Endothelial cell (in vitro differentiated cells): ENCODE data around the gene MYO7B. TPM values are rescaled to one million over a fixed set of nuclear protein-coding genes. Genes with fewer than 3 reads are reported as not detected.

ENCODE experiments used
- DNase-seq: peaks from one replicate; pipeline ENCODE4 v3.0.0; 2021; ENCODE audit warnings: low spot score
- H3K27ac Mint-ChIP-seq: one replicate; pipeline ENCODE4 v1.8.0; 2021; ENCODE audit warnings: mixed read lengths, inconsistent platforms; ENCODE audit not compliant: unreplicated experiment
- H3K27me3 Mint-ChIP-seq: one replicate; pipeline ENCODE4 v1.8.0; 2021; ENCODE audit warnings: mild to moderate bottlenecking, moderate library complexity, mixed read lengths, inconsistent platforms; ENCODE audit not compliant: unreplicated experiment
- H3K36me3 Mint-ChIP-seq: one replicate; pipeline ENCODE4 v1.8.0; 2021; ENCODE audit warnings: mild to moderate bottlenecking, low read depth, mixed read lengths, inconsistent platforms; ENCODE audit not compliant: unreplicated experiment
- H3K4me1 Mint-ChIP-seq: one replicate; pipeline ENCODE4 v1.8.0; 2021; ENCODE audit warnings: mild to moderate bottlenecking, mixed read lengths, inconsistent platforms; ENCODE audit not compliant: unreplicated experiment
- H3K4me3 Mint-ChIP-seq: one replicate; pipeline ENCODE4 v1.8.0; 2021; ENCODE audit warnings: mild to moderate bottlenecking, mixed read lengths, inconsistent platforms; ENCODE audit not compliant: unreplicated experiment
- H3K9me3 Mint-ChIP-seq: one replicate; pipeline ENCODE4 v1.8.0; 2021; ENCODE audit warnings: mixed read lengths, inconsistent platforms; ENCODE audit not compliant: unreplicated experiment
- total RNA-seq: library from RNA; stranded (reverse); fragmentation: NEBNext Ultra II Directional; extraction: Animal tissue kit (Norgen Biotek cat#: 25700); gene quantifications from one replicate; pipeline ENCODE4 v1.2.1, GENCODE V29; 2021; ENCODE audit not compliant: unreplicated experiment
- TF ChIP-seq, protein P1 (sequence below): fragments of 200-600 bp; sonication (generic); IDR thresholded peaks from one replicate; pipeline ENCODE4 v1.5.0; 2021; ENCODE audit warnings: antibody characterized with exemption; ENCODE audit not compliant: unreplicated experiment

Gene MYO7B
- total RNA-seq, 1 donor from 2014 or later, result 0.90 TPM

DNA sequence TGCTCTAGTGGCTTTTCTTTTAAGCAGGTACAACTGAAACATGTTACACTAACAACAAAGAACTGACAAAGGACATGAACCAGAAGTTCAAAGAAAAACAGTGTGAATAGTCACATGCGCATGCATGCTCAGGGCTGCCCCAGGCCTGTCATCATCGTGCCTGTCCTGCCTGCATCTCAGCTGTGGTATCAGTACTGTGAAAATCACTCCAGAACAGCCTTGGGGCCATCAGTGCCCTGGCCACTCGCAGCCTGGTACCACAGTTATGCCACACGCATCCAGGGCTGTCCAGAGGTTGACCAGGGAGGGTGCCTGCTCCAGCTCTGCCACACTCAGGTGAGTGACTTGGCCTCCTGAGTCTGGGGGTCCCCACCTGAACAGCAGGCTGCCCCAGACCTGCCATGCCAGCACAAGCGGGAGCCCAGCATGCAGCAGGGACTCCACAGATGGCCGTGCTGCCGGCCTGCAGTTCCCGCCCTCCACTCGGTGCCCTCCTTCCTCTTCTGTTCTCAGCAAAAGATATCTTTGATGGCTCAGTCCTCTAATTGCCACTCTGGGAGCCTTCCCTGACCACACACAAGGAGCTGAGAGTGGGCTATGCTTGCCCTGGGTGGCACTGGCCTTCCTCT, 127.6 kb downstream of the MYO7B start:
- Mint-ChIP-seq H3K4me1 (peaks cover 4% of the 10 kb centered on the region), H3K27me3 (no peaks in the 10 kb centered on the region), H3K27ac (no peak overlapping the region), H3K4me3 (no peak overlapping the region), H3K9me3 (no peaks in the 10 kb centered on the region), H3K36me3 (no peaks in the 10 kb centered on the region)
- DNase-seq, result no peak
- TF ChIP-seq, protein P1, sequence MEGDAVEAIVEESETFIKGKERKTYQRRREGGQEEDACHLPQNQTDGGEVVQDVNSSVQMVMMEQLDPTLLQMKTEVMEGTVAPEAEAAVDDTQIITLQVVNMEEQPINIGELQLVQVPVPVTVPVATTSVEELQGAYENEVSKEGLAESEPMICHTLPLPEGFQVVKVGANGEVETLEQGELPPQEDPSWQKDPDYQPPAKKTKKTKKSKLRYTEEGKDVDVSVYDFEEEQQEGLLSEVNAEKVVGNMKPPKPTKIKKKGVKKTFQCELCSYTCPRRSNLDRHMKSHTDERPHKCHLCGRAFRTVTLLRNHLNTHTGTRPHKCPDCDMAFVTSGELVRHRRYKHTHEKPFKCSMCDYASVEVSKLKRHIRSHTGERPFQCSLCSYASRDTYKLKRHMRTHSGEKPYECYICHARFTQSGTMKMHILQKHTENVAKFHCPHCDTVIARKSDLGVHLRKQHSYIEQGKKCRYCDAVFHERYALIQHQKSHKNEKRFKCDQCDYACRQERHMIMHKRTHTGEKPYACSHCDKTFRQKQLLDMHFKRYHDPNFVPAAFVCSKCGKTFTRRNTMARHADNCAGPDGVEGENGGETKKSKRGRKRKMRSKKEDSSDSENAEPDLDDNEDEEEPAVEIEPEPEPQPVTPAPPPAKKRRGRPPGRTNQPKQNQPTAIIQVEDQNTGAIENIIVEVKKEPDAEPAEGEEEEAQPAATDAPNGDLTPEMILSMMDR, result no peak

DNA sequence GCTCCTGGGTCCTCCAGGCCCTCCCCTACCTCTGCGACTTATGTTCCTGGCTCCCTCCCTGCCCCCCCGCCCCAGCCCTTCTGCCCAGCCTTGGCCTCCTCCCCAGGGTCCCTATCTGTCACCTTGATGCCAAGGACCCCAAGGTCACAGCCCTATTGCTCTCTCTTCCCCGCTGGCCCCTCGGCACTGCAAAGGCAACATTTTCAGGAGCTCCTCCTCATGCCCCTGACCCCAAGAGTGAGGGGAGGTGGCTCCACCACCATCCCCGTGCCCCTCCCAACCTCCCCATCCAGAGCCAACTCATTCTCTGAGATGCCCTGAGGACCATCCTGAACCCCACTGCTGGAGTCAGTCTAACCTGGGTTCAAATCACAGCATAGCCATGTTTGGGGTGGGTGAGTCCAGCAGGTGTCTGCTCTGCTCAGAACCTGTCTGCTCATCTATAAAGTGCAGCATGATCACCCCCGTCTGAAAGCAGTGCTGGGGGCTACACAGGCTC, 128.1 kb downstream of the MYO7B start:
- Mint-ChIP-seq H3K9me3 (no peaks in the 10 kb centered on the region), H3K27ac (no peak overlapping the region), H3K27me3 (no peaks in the 10 kb centered on the region), H3K4me3 (no peak overlapping the region), H3K4me1 (peaks cover 4% of the 10 kb centered on the region), H3K36me3 (no peaks in the 10 kb centered on the region)
- DNase-seq, result no peak
- TF ChIP-seq, protein P1, result no peak

DNA sequence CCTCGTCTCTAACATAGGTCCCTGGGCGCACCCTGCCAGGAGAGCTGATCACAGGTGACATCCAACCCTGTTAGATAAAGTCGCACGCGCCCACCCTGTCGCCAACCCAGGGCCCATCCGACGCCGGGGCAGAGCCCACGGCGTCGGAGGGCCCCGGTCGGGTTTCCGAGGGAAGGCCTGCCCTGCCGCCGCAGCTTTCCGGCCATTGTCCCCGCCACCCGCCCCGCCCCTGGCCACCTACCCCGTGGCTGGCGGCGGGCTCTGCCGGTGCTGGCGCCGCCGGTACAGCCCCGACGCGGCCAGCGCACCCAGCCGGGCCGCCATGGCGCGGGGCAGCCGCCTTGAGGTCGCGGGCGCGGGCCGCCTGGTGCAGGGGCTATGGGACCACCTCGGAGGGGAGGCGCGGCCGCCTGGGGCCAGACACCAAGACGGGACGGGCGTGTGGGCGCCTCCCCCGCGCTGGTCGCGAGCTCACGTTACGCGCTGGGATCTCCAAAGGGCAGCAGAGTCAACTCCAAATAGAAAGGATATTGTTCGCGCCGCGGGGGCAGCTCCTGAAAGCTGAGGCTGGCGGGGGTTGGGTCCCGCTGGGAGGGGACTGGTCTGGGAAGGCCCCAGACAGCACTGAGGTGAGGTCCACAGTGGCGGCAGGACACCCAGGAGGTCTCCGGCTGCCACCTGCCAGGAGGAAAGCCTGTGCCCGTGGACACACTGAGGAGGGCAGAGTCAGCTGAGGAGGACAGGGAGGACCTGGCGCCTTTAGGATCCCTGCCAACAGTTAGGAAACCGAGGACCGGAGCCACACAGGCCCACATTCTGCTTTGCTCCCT, 128.8 kb downstream of the MYO7B start:
- Mint-ChIP-seq H3K27me3 (no peaks in the 10 kb centered on the region), H3K4me1 (peaks cover 4% of the 10 kb centered on the region), H3K36me3 (no peaks in the 10 kb centered on the region), H3K4me3 (no peak overlapping the region), H3K27ac (no peak overlapping the region), H3K9me3 (no peaks in the 10 kb centered on the region)
- TF ChIP-seq, protein P1, result no peak
- DNase-seq, result peak; percentile 60

DNA sequence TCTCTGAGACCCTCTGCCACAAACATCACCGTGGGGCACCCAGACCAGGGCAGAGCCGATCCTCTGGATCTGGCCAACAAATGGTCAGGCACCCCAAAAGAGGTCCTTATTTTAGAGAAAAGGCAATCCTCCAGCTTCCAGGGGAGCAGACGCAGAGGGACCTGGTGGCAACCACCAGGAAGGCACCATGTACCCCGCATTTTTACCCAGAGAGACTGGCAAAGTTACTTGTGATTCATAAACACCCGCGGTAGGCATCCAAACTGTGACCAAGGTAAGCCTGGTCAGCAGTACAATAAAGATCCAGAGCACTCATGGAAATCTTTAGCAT, 129.4 kb downstream of the MYO7B start:
- peaks cover 4% of the 10 kb centered on the region for H3K4me1 Mint-ChIP-seq
- H3K27ac Mint-ChIP-seq, result no peak overlapping the region
- H3K4me3 Mint-ChIP-seq, result no peak overlapping the region
- TF ChIP-seq, protein P1, result no peak
- no peaks in the 10 kb centered on the region for H3K27me3 Mint-ChIP-seq
- no peak for DNase-seq
- no peaks in the 10 kb centered on the region for H3K9me3 Mint-ChIP-seq
- H3K36me3 Mint-ChIP-seq, result no peaks in the 10 kb centered on the region

DNA sequence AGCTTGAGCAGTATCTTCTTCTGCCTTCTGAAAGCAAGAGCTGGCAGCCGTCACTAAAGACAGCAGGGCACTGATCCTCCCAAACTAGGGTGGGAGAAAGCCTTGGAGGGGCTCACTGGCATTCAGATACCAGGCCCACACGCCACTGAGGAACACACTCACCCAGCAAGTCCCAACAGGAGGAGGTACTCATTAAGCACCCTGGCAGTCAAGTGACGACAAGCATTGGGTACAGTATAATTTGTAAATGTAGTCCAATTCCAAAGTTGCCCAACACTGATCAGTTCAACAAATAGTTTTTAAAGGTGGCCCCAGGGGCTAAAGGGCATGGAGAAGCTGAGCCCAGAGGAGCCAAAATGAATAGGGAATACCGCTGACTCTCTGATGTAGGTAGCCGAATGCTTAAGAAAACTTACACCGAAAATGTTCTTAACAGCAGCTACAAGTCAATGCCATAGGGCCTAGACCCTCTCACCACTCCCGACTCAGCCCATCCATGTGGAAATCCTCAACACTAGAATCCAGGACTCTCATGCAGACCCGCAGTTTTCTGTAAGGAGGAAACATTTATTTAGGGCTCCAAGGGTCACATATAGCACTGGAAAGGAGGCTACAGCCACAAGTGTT, 129.9 kb downstream of the MYO7B start:
- TF ChIP-seq, protein P1, result no peak
- no peak overlapping the region for H3K27ac Mint-ChIP-seq
- H3K27me3 Mint-ChIP-seq, result no peaks in the 10 kb centered on the region
- peaks cover 4% of the 10 kb centered on the region for H3K4me1 Mint-ChIP-seq
- DNase-seq, result no peak
- no peaks in the 10 kb centered on the region for H3K36me3 Mint-ChIP-seq
- no peak overlapping the region for H3K4me3 Mint-ChIP-seq
- no peaks in the 10 kb centered on the region for H3K9me3 Mint-ChIP-seq
